GM21526 (cell line): Measurements from ENCODE around the gene ELMO1.

Experiments used
- ATAC-seq: cut with Tn5 transposase; IDR thresholded peaks from one replicate; pipeline ENCODE4 v1.9.1; 2021; ENCODE audit warnings: moderate library complexity; ENCODE audit not compliant: unreplicated experiment, low FRiP score

The ELMO1 gene

DNA sequence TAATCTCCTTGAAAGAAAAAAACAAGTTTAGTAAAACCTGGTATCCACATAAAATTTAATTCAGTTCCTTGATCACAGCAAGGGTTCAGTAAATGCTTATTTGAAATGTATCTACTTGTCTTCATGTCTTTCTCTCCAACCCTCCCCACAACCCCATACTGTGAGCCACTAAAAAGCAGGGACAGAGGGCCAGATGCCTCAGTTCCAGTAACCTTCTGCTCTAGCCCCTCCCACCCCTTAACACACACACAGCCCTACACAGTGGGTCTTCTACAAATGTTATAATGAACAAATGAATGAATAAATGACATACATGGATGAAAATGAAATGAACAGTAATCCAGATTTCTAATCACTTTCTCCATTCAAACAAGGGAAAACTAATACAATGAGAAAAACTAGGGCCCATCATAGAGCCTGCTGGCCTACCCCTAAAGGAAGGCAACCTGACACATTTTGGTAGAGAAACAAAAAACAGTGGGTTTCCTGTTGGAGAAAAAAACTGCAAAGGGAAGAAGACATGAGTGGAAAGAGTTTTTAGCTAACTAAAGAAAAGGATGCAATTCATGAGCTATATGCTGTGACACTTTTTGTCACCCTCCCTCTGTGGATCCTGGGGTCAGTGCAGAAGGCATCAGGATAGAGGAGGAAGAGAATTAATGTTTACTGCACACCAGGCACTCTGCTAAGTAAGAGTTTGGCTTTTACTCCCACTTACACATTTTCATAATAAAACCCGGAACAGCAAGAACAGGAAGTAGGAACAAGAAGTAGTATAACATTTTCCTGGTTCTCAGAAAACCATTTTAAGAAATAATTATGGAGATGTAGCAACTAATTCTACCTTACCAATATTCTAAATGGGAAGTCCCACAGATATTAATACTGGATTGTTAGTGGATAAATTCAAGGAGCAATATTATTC lies 38.1 kb downstream of the ELMO1 start:
- no peak for ATAC-seq

DNA sequence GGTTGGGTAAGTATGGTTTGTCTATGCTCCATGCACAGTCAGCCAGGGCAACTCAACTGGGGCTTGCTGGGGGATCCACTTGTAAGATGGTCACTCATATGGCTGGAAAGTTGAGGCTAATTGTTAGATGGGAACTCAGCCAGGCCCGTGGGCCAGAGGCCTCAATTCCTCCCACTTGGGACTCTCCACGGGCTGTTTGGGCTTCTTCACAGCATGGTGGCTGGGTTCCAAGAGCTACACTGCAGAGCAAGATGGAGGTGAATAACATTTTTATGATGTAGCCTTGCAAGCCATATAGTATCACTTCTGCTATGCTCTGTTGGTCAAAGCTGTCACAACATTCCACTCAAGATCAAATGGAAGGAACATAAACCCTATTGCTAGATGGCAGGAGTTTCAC lies 39.2 kb downstream of the ELMO1 start:
- no peak for ATAC-seq

DNA sequence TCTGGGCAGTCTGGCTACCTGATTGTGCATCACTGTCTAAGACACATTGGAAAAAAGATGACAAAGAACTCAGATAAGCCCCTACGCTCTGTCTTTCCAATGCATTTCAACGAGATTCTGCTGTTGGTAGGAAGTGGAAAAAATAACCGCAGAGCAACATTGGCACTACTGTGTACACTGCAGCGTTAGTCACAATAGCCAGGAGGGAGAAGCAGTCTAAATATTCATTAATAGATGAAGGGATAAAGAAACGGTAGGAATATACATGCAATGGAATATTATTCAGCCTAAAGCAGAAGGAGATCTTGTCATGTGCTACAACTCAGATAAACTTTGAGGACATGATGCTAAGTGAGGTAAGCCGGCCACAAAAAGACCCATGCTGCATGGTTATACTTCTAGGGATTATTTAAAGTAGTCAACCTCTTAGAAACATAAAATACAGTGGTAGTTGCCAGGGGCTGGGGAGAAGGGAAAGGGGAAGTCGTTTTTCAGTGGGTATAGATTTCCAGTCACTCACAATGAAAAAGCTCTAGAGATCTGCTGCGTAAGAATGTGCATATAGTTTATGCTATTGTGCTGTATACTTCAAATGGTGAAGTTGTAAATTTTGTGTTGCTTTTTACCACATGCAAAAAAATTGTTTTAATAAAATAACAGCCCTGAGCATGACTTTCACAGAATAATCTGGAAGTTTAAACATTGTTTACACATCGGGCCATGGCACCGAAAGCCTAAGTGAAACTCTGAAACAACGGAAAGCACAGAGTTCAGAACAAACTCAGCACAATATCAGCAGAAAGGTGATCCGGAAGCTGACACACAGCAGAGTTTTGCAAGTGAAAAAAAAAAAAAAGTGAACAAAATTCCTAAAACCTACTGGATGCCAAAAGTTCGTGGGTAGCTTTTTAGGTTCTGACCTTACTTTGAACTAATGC lies 40.1 kb downstream of the ELMO1 start:
- no peak for ATAC-seq

DNA sequence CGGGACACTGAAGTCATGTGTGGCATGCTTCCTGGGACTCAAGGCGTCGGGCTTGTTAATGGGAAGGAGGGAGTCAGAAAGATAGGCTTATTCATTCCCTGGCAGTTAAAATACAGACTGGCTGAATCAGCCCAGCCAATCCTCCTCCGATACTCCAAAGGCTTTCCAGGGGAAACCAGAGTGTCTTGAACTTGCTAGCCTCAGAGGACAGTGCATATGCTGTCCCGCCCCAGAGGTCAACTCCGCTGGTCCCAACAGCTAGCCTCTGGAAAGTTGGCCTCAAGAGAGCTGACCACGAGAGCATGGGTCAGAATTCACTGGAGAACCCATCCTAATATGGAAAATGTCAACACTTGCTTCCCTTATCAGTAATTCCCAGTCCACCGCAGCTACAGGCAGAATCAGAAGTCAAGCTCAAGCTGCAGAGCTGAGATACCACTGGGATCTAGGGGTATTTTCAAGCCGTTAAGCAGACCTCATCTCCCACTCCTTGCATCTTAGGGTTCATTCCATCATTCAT lies 43.0 kb downstream of the ELMO1 start:
- ATAC-seq, result no peak

DNA sequence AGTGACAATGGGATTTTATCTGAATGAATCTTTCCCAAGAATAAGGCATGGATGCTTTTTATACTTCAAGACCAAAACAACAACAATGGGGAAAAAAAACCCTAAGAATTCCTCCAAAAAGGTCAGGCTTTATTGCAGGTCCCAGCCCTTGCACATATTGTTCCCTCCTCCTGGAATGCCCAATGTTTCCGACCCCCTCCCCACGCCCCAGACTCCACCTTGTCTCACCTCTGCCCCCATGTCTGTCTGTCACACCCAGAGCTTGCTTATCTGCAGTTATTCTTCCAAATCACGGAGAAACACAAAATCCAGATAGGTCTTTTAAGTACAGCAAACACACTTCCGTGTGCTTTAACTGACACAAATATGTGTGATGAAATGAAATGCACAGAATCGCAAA lies 43.5 kb downstream of the ELMO1 start:
- ATAC-seq, result no peak

DNA sequence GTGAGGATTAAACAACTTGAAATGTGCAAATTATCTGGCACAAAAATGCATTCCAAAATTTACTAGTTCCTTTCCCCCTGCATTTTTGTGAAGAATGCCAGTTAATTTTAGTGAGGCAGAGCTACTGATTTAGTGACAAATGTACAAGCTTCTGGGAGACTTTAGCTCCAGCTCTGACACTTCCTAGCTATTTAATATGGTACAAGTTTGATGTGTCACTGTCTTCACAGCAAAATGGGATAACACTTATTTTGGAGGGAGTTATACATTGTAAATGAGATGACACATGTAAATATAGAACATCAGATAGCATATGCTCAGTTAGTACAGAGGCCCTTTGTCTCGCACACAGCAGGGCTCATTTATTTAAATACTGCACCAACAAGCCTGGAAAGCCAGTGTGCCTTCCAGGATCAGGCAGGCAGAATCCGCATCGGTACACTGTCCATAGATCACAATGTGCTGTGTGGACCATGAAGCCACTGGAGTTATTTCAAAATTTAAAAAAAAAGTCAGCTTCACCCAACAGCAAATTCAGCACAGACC lies 48.7 kb downstream of the ELMO1 start:
- ATAC-seq, result no peak

DNA sequence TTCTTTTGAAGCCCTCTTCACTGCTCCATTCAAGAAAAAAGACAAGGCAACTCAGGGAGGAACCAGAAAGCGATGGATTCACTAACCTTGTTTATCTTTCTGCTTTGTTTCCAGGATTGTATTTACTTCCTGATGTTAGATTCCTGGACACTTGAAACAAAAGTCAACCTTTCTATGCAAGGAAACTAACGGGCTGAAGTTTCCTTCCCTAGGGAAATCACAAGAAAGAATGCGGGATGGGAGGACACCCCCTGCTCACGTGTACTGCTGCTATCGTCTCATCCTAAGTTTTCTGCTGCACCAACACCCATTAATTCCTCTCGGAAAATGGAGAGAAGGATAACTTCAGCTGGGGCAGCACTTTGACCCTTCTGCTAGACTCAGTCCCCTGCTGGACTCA lies 50.3 kb downstream of the ELMO1 start:
- ATAC-seq, result no peak

DNA sequence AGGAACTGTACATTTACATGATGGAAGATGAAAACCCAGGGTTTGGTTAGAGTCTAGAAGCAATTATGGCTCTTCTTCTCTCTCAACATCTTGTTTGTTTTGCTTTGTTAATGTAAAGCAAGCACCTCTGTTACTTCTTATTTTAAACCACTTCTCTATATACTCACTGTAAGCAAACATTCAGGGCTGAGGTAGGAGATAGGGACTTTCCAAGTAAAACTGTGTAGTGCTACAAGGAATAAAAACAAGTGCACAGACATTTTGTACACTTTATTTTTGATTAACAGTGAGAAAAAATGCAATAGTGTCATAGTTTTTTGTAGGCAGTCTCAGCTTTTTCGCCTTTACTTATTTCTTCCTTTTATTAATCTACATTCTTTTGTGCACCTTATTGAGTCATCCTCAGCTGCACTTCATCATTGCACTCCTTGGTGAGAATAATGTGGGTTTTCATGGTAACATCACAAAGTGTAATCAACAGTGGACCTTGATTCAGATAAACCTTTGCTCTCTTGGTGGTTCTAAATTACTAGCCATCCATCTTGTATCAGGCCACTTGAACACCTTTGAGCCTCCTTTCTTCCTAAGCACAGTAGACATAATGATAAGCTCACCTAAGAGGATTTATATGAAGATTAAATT lies 52.9 kb downstream of the ELMO1 start:
- ATAC-seq, result no peak

DNA sequence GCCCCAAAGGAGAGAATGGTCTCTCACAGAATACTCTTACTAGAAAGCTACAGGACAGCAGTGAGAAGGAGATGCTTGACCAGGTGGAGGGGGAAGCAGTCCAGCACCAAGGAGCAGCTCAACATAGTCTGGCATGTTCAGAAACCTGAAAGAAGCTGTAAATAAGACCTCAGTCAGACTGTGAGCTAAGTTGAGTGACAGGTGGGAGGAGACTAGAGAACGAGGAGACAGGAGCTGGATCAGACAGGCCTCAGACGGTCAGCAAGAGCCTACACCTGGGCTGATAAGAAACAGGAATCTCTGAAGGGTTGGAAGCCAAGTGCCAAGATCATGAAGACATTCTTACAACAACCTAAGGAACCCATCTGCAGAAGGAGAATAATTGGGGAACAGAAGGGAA lies 54.5 kb downstream of the ELMO1 start:
- no peak for ATAC-seq

DNA sequence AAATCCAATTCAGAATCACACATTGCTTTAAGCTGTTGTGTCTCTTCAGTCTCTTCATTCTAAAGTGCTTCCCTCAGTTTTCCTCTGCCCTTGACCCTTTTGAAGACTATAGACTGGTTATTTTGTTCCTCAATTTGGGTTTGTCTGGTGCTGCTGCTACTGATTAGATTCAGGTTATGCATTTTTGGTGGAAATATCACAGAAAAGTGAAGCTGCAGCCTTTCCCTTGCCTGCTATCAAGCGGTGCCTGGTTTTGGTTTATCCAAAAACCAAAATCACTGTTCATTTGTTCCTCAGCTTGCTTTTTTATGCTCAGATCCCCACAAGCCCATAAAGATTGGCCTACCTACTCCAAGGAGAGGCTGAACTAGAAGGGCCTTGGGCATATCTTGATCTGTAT lies 55.2 kb downstream of the ELMO1 start:
- ATAC-seq, result no peak

DNA sequence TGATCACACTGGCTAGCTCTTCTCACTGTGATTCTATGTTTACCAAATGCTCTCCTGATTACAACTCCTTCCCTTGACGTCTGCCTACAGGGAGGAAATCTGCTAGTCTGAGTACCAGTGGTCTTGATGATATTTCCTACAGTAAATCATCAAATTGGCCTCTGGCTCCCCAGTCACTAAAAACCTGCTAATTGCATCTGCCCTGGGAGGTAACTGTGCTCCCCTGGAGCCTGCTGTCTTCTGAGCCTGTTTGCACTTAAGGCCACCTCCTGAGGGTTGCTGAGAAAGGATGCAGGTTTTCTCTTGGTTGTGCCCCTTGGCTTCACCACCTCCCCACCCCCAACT lies 56.0 kb downstream of the ELMO1 start:
- no peak for ATAC-seq

DNA sequence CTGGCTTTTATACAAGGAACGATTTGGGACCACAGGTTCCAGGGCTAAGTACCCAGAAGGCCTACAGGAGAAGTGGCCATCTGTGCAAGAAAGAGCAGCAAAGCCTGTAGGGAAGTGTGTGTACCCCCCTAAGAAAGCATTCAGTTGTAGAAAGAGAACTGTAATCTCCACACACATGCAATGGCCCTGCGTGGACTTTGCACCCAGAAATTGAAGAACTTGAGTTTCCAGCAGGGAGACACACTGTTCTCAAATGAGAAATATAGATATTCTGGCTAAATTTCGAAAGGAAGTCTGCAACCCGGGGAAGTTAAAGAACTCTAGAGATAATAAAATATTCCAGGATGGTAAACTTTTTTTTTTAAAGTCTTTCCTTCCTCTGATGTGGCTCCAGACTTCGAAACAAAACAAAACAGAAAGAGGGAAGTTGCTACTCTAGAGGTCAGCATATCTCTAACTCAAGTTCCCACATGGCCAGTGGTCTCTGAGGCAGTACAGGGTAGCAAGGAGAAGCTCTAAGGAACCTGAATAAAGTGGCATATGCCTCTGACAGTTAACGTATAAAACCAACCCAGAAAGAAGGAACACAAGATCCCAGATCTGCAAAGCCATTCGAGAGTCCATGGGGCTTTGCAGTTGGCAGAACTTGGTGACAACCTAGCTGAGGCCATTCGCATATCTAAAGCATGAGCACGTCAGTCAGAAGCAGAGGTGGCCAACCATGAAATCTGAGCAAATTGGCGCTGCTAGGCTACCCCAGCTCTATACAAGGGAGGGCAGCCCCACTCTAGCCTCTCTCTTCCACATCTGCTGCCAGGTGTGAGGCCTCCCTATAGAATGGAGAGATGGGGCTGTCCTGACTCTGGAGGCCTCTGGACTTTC lies 56.6 kb downstream of the ELMO1 start:
- ATAC-seq, result no peak

DNA sequence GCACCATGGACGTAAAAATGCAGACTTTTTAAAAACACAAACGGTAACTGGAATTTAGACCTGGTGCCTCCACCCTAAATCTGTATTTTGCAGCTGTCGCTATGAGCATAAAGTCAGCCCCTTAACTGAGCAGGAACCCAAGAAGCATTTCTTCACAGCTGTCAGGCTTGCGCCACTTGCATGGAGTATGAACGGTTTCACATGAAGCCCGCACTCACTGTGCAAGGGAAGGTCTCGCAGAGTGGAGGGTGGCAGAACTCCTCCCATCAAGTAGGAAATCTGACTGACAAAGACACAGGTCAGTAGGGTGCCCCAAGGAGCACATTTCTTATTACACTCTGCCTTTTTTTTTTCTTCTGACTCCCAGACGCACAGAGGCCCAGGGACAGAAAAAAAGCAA lies 58.5 kb downstream of the ELMO1 start:
- no peak for ATAC-seq

DNA sequence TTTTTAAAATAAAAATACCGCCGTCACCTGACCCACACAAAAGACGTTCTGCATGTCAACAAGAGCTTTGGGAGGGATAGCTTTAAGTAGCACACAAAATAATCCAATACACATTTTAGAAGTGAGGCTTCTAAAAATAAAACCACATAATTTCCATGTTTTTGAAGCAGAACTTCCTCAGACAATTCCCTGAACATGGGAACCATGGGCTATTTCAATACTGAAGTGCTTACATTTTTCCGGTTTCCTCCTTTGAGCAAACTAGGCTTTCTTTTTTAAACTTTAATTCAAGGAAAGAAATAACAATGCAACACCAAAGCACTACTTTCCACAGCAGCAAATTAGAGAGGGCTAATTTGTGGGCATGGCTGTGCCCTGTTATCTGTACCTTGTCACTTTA lies 59.9 kb downstream of the ELMO1 start:
- ATAC-seq, result no peak

DNA sequence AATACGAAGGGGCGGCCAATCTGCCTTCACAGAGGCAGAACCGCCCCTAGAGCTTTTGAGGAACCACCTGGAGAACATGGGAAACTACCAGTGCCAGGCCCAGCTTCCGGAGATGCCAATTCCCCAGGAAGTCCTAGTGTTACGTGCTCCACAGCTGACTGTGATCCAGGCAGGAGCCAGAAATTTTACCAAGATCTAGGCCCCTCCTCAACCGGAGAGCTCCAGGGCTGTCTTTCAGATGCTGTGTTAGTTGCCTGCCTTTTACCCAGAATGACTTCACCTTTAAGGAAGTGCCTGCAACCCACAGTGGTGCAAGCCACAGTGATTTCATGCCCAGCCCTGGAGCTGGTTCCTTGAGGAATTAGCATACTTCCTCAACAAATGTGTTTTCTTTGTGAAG lies 62.9 kb downstream of the ELMO1 start:
- ATAC-seq, result no peak

DNA sequence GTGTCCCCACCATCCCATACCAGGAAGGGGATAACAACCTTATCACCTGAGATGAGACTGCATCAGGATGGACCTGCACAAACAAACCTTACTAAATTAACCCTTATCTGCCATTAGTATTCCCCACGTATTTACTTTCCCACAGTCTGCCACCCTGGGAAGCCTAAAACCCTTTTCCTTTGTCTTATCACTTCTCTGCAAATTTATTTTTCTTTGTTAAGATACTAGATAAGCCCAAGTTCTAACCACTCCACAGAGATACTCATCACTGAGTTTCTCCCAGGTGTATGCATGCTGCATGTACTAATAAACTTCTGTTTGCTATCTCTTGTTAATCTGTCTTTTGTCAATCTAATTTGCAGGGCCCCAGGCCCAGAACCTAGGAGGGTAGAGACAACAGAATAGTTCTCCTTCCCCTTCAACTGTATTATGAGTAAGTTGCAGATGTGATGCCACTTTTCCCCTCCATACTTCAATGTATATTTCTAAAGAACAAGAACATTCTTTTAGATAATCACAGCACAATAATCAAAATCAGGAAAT lies 66.0 kb downstream of the ELMO1 start:
- ATAC-seq, result no peak

DNA sequence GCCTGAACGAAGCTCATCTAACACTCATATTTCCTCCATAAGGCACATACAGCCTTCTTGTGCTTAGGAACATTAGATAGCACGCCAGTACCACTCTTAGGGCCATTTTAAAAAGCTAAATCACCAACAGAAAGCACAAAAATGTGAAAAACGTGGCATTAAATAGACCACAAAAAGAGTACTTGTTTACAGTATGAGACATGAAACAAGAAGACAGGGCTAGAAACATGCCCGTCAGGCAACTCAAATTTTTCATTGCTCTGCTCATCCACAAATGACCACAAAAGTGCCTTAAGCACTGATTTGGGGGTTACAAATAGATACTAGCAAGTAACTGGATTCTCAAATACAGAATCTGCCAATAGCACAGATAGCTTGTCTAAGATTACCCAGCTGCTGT lies 67.8 kb downstream of the ELMO1 start:
- no peak for ATAC-seq

DNA sequence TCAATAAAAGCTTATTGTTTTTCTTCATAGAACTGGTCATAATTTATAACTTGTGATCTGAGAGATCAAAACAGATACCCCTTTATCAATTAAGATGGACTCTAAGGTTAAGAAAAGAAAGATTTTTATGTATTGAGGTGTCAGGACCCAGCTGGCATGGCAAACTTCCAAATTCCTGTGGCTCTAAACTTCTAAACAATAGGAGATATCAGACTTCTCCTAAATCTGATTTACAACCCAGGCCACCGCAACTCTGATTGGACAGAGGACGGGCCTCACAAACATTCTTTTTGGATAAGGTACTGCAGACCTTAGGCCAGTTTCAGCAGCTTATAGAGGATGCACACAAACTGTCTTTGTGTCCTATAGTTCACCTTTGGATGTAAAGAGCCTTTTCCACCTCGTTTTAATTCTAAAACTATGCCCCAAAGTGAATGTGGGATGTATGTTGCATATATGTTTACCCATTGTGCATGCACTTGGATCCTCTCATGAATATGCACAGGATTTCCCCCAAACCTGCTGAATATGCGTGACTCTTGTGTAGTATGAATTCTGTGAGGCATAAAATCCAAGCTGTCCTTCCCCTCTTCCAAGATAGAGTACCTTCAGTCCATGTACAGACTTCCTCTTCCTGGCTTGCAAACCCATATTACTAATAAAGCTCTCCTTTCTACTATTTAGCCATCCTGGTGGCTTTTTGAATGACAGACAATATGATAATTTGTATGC lies 69.0 kb downstream of the ELMO1 start:
- no peak for ATAC-seq

DNA sequence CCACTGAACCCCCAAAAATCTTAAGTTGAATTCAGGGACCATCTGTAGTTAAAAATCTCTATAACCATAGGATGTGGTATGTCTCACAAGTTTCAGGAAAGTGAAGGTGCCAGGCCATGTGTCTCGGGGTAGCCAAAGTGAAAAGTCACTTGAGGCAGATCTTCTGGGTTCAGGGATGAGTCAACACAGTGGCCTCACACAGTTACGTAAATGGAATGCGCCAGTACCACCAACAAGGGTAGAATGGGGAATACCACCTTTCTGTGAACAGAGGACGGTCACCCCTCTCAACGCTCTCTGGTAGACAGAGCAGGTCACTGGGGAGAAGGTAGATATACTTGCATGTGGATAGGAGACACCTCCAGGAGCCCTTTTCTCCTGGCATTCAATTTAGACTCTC lies 71.4 kb downstream of the ELMO1 start:
- no peak for ATAC-seq
